ENCODE data around the gene EREG. TPM values are rescaled to one million over a fixed set of nuclear protein-coding genes. Genes with fewer than 3 reads are reported as not detected.

Gene EREG
- total and polyA plus RNA-seq, 2 of the 8 experiments (the other 6 are each of a cell fraction or from before 2014, with no cell fraction given) = not detected

GRCh38 chr4:74375824-74376426 lies 11.0 kb downstream of the EREG start (continued):
- TF ChIP-seq CHD7 (IDR thresholded peaks at IDR 0.05; ENCODE audit: insufficient replicate concordance, low read length) = no peak
- no peak for TF ChIP-seq RFX5 (IDR thresholded peaks at IDR 0.05; ENCODE audit: borderline replicate concordance, low read depth, low read length)
- no peak for TF ChIP-seq SUZ12 (IDR thresholded peaks at IDR 0.05; ENCODE audit: low read length)
- no peak for TF ChIP-seq TAF7 (optimal IDR thresholded peaks at IDR 0.05; ENCODE audit: borderline replicate concordance, low read depth, low read length)
- no peak for TF ChIP-seq ATF2 (IDR thresholded peaks at IDR 0.05; ENCODE audit: low read length)
- no peak for TF ChIP-seq SRF (IDR thresholded peaks at IDR 0.05; ENCODE audit: low read depth, low read length)
- TF ChIP-seq E2F6 (IDR thresholded peaks at IDR 0.05) = no peak
- TF ChIP-seq POLR2AphosphoS5 (IDR thresholded peaks at IDR 0.05; ENCODE audit: low read depth, low read length) = no peak
